ENCODE results near the gene NXPH1.

Gene NXPH1

GRCh38 chr7:8511855-8512254, 78.4 kb downstream of the NXPH1 start:
- DNase-seq: no peak

- DNase-seq: no peak
Observed at GRCh38 chr7:8514781-8515519, 81.5 kb downstream of the NXPH1 start.

- DNase-seq: no peak
Observed at GRCh38 chr7:8515640-8516185, 82.3 kb downstream of the NXPH1 start.

- DNase-seq: no peak
Observed at GRCh38 chr7:8516976-8517375, 83.6 kb downstream of the NXPH1 start.

- DNase-seq: no peak
Observed at GRCh38 chr7:8528311-8528710, 94.9 kb downstream of the NXPH1 start.

- DNase-seq: no peak
Observed at GRCh38 chr7:8531991-8532515, 98.6 kb downstream of the NXPH1 start.

GRCh38 chr7:8536431-8536830, 103.0 kb downstream of the NXPH1 start:
- no peak for DNase-seq

GRCh38 chr7:8549046-8549445, 115.6 kb downstream of the NXPH1 start:
- DNase-seq: no peak

GRCh38 chr7:8560501-8560900, 127.1 kb downstream of the NXPH1 start:
- DNase-seq: no peak

GRCh38 chr7:8561449-8561848, 128.0 kb downstream of the NXPH1 start:
- DNase-seq: no peak

GRCh38 chr7:8564281-8564680, 130.9 kb downstream of the NXPH1 start:
- DNase-seq: no peak

GRCh38 chr7:8566016-8566415, 132.6 kb downstream of the NXPH1 start:
- no peak for DNase-seq

GRCh38 chr7:8567626-8568025, 134.2 kb downstream of the NXPH1 start:
- no peak for DNase-seq

GRCh38 chr7:8579661-8580194, 146.3 kb downstream of the NXPH1 start:
- no peak for DNase-seq

GRCh38 chr7:8581842-8582241, 148.4 kb downstream of the NXPH1 start:
- no peak for DNase-seq

GRCh38 chr7:8582728-8583127, 149.3 kb downstream of the NXPH1 start:
- DNase-seq: no peak

- DNase-seq: no peak
Observed at GRCh38 chr7:8585591-8585990, 152.2 kb downstream of the NXPH1 start.

- DNase-seq: no peak
Observed at GRCh38 chr7:8590225-8590624, 156.8 kb downstream of the NXPH1 start.

GRCh38 chr7:8590791-8591190, 157.4 kb downstream of the NXPH1 start:
- no peak for DNase-seq

- DNase-seq: no peak
Observed at GRCh38 chr7:8591289-8591688, 157.9 kb downstream of the NXPH1 start.

GRCh38 chr7:8592167-8592566, 158.8 kb downstream of the NXPH1 start:
- DNase-seq: no peak

- DNase-seq: no peak
Observed at GRCh38 chr7:8594115-8594514, 160.7 kb downstream of the NXPH1 start.

GRCh38 chr7:8597565-8597964, 164.2 kb downstream of the NXPH1 start:
- DNase-seq: no peak

- DNase-seq: peak; percentile 32
Observed at GRCh38 chr7:8601121-8601520, 167.7 kb downstream of the NXPH1 start.
